ENCODE measurements around the gene NHS.

NHS gene

DNA sequence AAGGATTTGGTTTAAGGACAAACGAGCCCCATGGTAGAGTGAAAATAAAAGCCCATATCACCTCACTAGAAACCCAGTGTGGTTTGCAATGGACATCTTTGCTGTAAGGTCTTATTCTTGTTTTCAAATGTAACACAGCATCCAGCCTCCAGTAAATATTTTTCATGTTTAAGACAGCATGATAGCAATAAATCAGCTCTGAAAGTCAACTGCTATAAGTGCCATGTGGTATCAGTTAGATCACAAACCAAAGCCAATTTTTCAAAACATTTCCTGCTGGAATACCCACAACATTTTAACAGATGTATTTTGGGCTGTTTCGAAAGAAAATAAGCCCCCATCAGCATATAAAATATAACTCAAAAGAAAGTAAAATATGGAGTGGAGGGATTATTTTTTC is 338.3 kb downstream of the NHS start:
- no peak for TF ChIP-seq CTCF (conservative IDR thresholded peaks at IDR 0.05; ENCODE audit: control insufficient read depth, insufficient read depth, low read depth, low read length)
- no peak overlapping the region for H3K4me3 ChIP-seq (ENCODE audit: control insufficient read depth, low read depth, low read length)
- no peak for DNase-seq (ENCODE audit: low read depth)

DNA sequence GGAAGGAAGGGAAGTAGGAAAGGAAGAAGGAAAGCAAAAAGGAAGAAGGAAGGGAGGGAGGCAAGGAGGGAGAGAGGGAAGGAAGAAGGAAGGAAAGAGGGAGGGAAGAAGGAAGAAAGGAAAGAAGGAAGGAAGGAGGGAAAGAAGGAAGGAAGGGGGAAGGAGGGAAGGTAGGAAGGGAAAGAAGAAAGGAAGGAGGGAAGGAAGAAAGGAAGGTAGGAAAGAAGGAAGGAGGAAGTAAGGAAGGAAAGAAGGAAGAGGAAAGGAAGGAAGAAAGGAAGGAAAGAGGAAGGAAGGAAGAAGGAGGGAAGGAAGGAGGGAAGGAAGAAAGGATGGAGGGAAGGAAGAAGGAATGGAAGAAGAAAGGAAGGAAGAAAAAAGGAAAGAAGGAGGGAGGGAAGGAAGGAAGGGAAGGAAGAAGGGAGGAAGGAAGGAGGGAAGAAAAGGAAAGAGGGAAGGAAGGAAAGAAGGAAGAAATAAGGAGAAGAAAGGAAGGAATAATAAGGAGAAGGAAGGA is 343.7 kb downstream of the NHS start:
- no peak for TF ChIP-seq CTCF (conservative IDR thresholded peaks at IDR 0.05; ENCODE audit: control insufficient read depth, insufficient read depth, low read depth, low read length)

GRCh38 chrX:17719711-17720110 is 344.7 kb downstream of the NHS start:
- H3K4me3 ChIP-seq (ENCODE audit: control insufficient read depth, low read depth, low read length) = no peak overlapping the region
- TF ChIP-seq CTCF (conservative IDR thresholded peaks at IDR 0.05; ENCODE audit: control insufficient read depth, insufficient read depth, low read depth, low read length) = no peak
- DNase-seq (ENCODE audit: low read depth) = no peak

More for the DNA sequence above, 343.7 kb downstream of the NHS start:
- no peak overlapping the region for H3K4me3 ChIP-seq (ENCODE audit: control insufficient read depth, low read depth, low read length)
- no peak for DNase-seq (ENCODE audit: low read depth)

- no peak overlapping the region for H3K4me3 ChIP-seq (ENCODE audit: control insufficient read depth, low read depth, low read length)
- TF ChIP-seq CTCF (conservative IDR thresholded peaks at IDR 0.05; ENCODE audit: control insufficient read depth, insufficient read depth, low read depth, low read length) = no peak
- no peak for DNase-seq (ENCODE audit: low read depth)
These were observed 346.7 kb downstream of the NHS start for GRCh38 chrX:17721715-17722114.

GRCh38 chrX:17725181-17725580 is 350.2 kb downstream of the NHS start:
- no peak for TF ChIP-seq CTCF (conservative IDR thresholded peaks at IDR 0.05; ENCODE audit: control insufficient read depth, insufficient read depth, low read depth, low read length)
- no peak overlapping the region for H3K4me3 ChIP-seq (ENCODE audit: control insufficient read depth, low read depth, low read length)
- DNase-seq (ENCODE audit: low read depth) = no peak

DNA sequence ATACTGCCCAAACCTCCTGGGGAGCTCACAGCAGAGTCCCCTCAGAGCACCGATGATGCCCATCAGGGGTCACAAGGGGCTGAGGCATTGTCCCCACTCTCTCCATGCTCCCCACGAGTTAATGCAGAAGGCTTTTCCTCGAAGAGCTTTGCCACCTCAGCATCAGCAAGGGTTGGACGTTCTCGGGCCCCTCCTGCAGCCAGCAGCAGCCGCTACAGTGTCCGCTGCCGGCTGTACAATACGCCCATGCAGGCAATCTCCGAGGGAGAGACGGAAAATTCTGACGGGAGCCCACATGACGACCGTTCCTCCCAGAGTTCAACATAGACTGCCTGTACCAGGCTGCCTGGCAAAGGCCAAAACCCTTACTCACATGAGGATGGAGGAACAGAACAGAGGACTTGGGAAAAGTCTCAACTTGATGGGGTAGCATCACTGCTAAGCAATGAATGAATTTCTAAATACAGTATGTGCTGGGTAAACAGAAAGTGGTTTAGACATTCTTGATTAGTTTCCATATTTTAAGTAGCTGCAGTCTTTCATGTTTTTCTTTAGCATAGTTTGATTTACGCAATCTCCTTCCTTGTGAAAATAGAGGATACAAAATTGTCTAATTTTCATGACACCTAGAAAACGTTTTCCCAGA is 357.3 kb downstream of the NHS start:
- DNase-seq (ENCODE audit: low read depth) = peak; percentile 23
- no peak for TF ChIP-seq CTCF (conservative IDR thresholded peaks at IDR 0.05; ENCODE audit: control insufficient read depth, insufficient read depth, low read depth, low read length)

More for the DNA sequence above, 357.3 kb downstream of the NHS start:
- H3K4me3 ChIP-seq (ENCODE audit: control insufficient read depth, low read depth, low read length) = no peak overlapping the region

Measured in fibroblast of mammary gland (primary cell).